ENCODE measurements around the gene GYS2.

- no peak for TF ChIP-seq CTCF (IDR thresholded peaks at IDR 0.05; ENCODE audit: insufficient read depth, low read length, poor library complexity, severe bottlenecking)
- TF ChIP-seq EZH2phosphoT487 (conservative IDR thresholded peaks at IDR 0.05; ENCODE audit: low read length) = no peak
These were observed 102.5 kb downstream of the GYS2 start for GRCh38 chr12:21502164-21502496.

Measured in SU-DHL-6 (cell line).